K562 (cell line): Measurements from ENCODE around the gene ERCC6. TPM values are rescaled to one million over a fixed set of nuclear protein-coding genes. Genes with fewer than 3 reads are reported as not detected.

Source experiments
- ATAC-seq: fragments of 200-7000 bp; cut with Tn5 transposase; 3 replicates; pipeline ENCODE4 v1.9.1; 2020; ENCODE audit warnings: moderate library complexity
- BruUV-seq: library from RNA; stranded (reverse); fragments of 400-500 nt; replicated peaks from 2 replicates; lab custom pipeline; 2021; lab: Mats Ljungman, UMichigan
- CTCF ChIA-PET: fragments of 300-600 bp; formaldehyde crosslinking; extraction: SDS; loops from one replicate; lab custom pipeline; 2021; ENCODE audit warnings: low intra/inter-chr PET ratio; lab: Yijun Ruan, JAX
- POLR2A ChIA-PET: fragments of 300-600, 350-650 bp; sonication (Branson Sonifier 250); formaldehyde crosslinking; extraction: SDS; loops from one replicate; lab custom pipeline; 2021; ENCODE audit warnings: antibody characterized with exemption, inconsistent platforms; lab: Yijun Ruan, JAX
- DNase-seq, 4 experiments: peaks; one replicate each; pipeline versions ENCODE4 v3.0.0 to v3.0.0-alpha.2; 2011 to 2018; ENCODE audit warnings: low spot score in 3 of 4, mixed read lengths in 3 of 4; ENCODE audit errors: extremely low read depth in 1 of 4
- FAIRE-seq: peaks from 2 replicates; lab custom pipeline; 2011; peaks lifted over from hg19 to GRCh38; lab: Jason Lieb, UNC
- H2AFZ ChIP-seq: 2 replicates; pipeline ENCODE4 v1.6.0; 2011; ENCODE audit warnings: low read depth, low read length, control low read depth, inconsistent platforms
- H3K27ac ChIP-seq: fragments of 200-600 bp; 3 replicates; pipeline ENCODE4 v1.8.0; 2011; ENCODE audit warnings: low read depth, mild to moderate bottlenecking, control low read depth, inconsistent platforms, low read length, moderate library complexity, mixed read lengths; ENCODE audit errors: extremely low read depth
- H3K27me3 ChIP-seq, 2 experiments: fragments of 300-600 bp in 1 of 2; 2 replicates in 1 of 2; 3 replicates in 1 of 2; pipeline versions ENCODE4 v1.6.0 to v1.8.0; 2011; ENCODE audit warnings: inconsistent platforms in 2 of 2, low read length in 2 of 2, mild to moderate bottlenecking in 1 of 2, mixed read lengths in 1 of 2, moderate library complexity in 1 of 2; ENCODE audit not compliant: control insufficient read depth in 2 of 2, insufficient read depth in 2 of 2
- H3K36me3 ChIP-seq: fragments of 300-600 bp; 3 replicates; pipeline ENCODE4 v1.8.0; 2011; ENCODE audit warnings: mild to moderate bottlenecking, low read length, inconsistent platforms; ENCODE audit not compliant: control insufficient read depth, insufficient read depth
- H3K4me1 ChIP-seq, 2 experiments: fragments of 200-600 bp in 1 of 2; replicated peaks in 1 of 2; 2 replicates in 1 of 2; 3 replicates in 1 of 2; pipeline versions ENCODE4 v1.5.1 to v1.8.0; 2011; ENCODE audit warnings: inconsistent platforms in 2 of 2, low read length in 2 of 2, mild to moderate bottlenecking in 1 of 2, mixed read lengths in 1 of 2, moderate library complexity in 1 of 2; ENCODE audit not compliant: control insufficient read depth in 2 of 2, insufficient read depth in 2 of 2
- H3K4me2 ChIP-seq: 2 replicates; pipeline ENCODE4 v1.6.1; 2011; ENCODE audit warnings: low read length, control low read depth, inconsistent platforms, mixed read lengths; ENCODE audit not compliant: insufficient read depth
- H3K4me3 ChIP-seq: fragments of 200-600 bp; sonication (generic), shearing (Covaris generic); 2 replicates; pipeline ENCODE4 v1.5.1; 2016; ENCODE audit warnings: control low read depth, inconsistent platforms
- H3K79me2 ChIP-seq: fragments of 200-600 bp; 3 replicates; pipeline ENCODE4 v1.8.0; 2011; ENCODE audit warnings: low read length, inconsistent platforms; ENCODE audit not compliant: control insufficient read depth, insufficient read depth
- H3K9ac ChIP-seq, 2 experiments: 2 replicates each; pipeline versions ENCODE4 v1.6.0 to v1.6.1; 2011; ENCODE audit warnings: low read depth in 2 of 2, low read length in 2 of 2, control low read depth in 1 of 2, inconsistent platforms in 1 of 2, mild to moderate bottlenecking in 1 of 2, mixed read lengths in 1 of 2; ENCODE audit not compliant: insufficient read depth in 1 of 2
- H3K9me1 ChIP-seq: one replicate; pipeline ENCODE4 v1.6.0; 2011; ENCODE audit warnings: inconsistent platforms, mild to moderate bottlenecking, low read length, moderate library complexity; ENCODE audit not compliant: control insufficient read depth, insufficient read depth
- H3K9me3 ChIP-seq: replicated peaks from 2 replicates; pipeline ENCODE4 v1.5.1; 2011; ENCODE audit warnings: low read depth, low read length, inconsistent platforms; ENCODE audit not compliant: control insufficient read depth, insufficient read depth
- H4K20me1 ChIP-seq: replicated peaks from 2 replicates; pipeline ENCODE4 v1.6.1; 2011; ENCODE audit warnings: low read length, inconsistent platforms, mixed read lengths; ENCODE audit not compliant: control insufficient read depth, insufficient read depth
- ZNF175 ChIP-seq: fragments of 200-800 bp; sonication (Bioruptor generic); IDR thresholded peaks from 2 replicates; pipeline ENCODE4 v1.6.1; 2016; ENCODE audit warnings: low read depth, mild to moderate bottlenecking, missing genetic modification characterization, missing compliant biosample characterization
- ZNF239 ChIP-seq: fragments of 250-450 bp; sonication (Bioruptor Pico); IDR thresholded peaks from 2 replicates; pipeline ENCODE4 v1.4.0; 2020; ENCODE audit warnings: mild to moderate bottlenecking
- ZNF347 ChIP-seq: fragments of 450-650 bp; formaldehyde crosslinking; IDR thresholded peaks from 2 replicates; pipeline ENCODE4 v1.4.0; 2020; ENCODE audit warnings: low read depth, mild to moderate bottlenecking, moderate library complexity
- ZNF668 ChIP-seq: fragments of 250-450 bp; sonication (Bioruptor Pico); IDR thresholded peaks from 2 replicates; pipeline ENCODE4 v1.8.0; 2022; ENCODE audit warnings: mild to moderate bottlenecking, inconsistent platforms
- WGBS: fragments of 100-300 bp; shearing (Covaris generic); methylation state at CpG from one replicate; pipeline ENCODE4 v1.1.6; 2016; ENCODE audit warnings: low coverage, mixed read lengths; ENCODE audit not compliant: insufficient coverage; ENCODE audit errors: missing lambda C conversion rate; 5-methylcytosine and 5-hydroxymethylcytosine counted together
- in situ Hi-C: fragments of 300-500 bp; cut with MboI; formaldehyde crosslinking; loops from 4 replicates; pipeline ENCODE4 v1.15.0; 2018; ENCODE audit warnings: inconsistent platforms, mixed read lengths
- intact Hi-C: fragments of 100-400 bp; cut with micrococcal nuclease; formaldehyde crosslinking; loops from 2 replicates; pipeline ENCODE4 v1.14.2; 2022
- polyA plus RNA-seq, 8 experiments: library from polyadenylated mRNA; depleted of rRNA in 4 of 8; stranded (reverse) in 5 of 8; unstranded in 3 of 8; fragments of >200 nt; fragmentation: Nextera tagmentation in 2 of 8; fragmentation: Illumina TruSeq in 1 of 8; extraction: Ambion mirVana in 2 of 8; extraction: Trizol in 1 of 8; gene quantifications; 2 replicates each; pipeline versions ENCODE4 v1.2.1 to v1.2.3, GENCODE V29; 2011 to 2014; ENCODE audit warnings: inconsistent platforms in 1 of 8, missing spikeins in 1 of 8
- total RNA-seq, 7 experiments: library from RNA; depleted of rRNA in 6 of 7; stranded (reverse); fragments of >200 nt in 6 of 7; fragmentation: Illumina TruSeq in 2 of 7; extraction: Trizol in 2 of 7; gene quantifications; 2 replicates each; pipeline versions ENCODE4 v1.2.1 to v1.2.3, GENCODE V29; 2011 to 2021; ENCODE audit warnings: low replicate concordance in 1 of 7
- TF ChIP-seq, protein P1 (sequence below), 2 experiments: fragments of 450-650 bp in 1 of 2; sonication (generic) in 1 of 2; formaldehyde crosslinking in 1 of 2; IDR thresholded peaks; 2 replicates each; pipeline versions ENCODE4 v1.7.1 to v1.9.0; 2016 to 2022; ENCODE audit warnings: inconsistent platforms in 1 of 2, mild to moderate bottlenecking in 1 of 2, missing genetic modification reagents in 1 of 2
- TF ChIP-seq, protein P2 (sequence below): fragments of 450-650 bp; IDR thresholded peaks from 2 replicates; pipeline ENCODE4 v1.6.1; 2017; ENCODE audit warnings: mild to moderate bottlenecking, moderate library complexity
- TF ChIP-seq, protein P3 (sequence below): IDR thresholded peaks from 2 replicates; pipeline ENCODE4 v1.6.1; 2011; ENCODE audit warnings: borderline replicate concordance, low read depth, mild to moderate bottlenecking, moderate library complexity, low read length; ENCODE audit not compliant: insufficient read depth, poor library complexity, severe bottlenecking

ERCC6 gene
- total and polyA plus RNA-seq, 9 of the 15 experiments (the other 6 are each of a cell fraction or from before 2014, with no cell fraction given), result 7.8 to 17.7 (median 11.8) TPM

DNA sequence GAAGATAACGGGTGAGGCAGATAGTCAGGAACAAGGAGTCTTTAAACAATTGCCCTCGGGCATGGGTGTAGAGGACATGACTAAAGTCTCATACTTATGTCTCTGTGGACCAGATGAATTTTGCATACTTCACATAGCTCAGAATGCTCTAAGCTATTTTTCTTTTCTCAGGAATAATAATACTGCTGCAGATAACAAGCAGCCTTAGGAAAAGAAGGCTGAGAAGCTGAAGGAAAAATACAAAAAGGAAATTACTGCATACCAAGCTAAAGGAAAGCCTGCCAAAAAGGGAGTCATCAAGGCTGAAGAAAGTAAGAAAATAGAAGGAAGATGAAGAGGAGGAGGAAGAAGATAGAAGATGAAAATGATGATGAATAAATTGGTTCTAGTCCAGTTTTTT lies 13.4 kb upstream of the ERCC6 start:
- no peaks in the 10 kb centered on the region for H3K9me1 ChIP-seq
- no peak overlapping the region for H3K9ac ChIP-seq
- no peaks in the 10 kb centered on the region for H3K36me3 ChIP-seq
- ATAC-seq (no peak), FAIRE-seq (no peak), DNase-seq (no peak)
- POLR2A ChIA-PET, result interaction anchor here (0.6 kb wide), 1 partner anchor 12 kb away, joined by 3 read pairs; no protein-coding TSS in a partner anchor
- 4% methylated on average over 2 of the region's 2 CpGs for WGBS
- no peaks in the 10 kb centered on the region for H3K9me3 ChIP-seq
- H3K27ac ChIP-seq, result no peak overlapping the region
- H4K20me1 ChIP-seq, result no peaks in the 10 kb centered on the region
- in situ Hi-C loops, result no loop called here
- no TSS peak for BruUV-seq
- H3K79me2 ChIP-seq, result no peaks in the 10 kb centered on the region
- no peaks in the 10 kb centered on the region for H3K4me1 ChIP-seq
- H3K4me2 ChIP-seq, result no peak overlapping the region
- CTCF ChIA-PET, result no interaction called here
- H2AFZ ChIP-seq, result no peak overlapping the region
- no peak overlapping the region for H3K4me3 ChIP-seq
- intact Hi-C loops, result no loop called here
- no peaks in the 10 kb centered on the region; a peak in 1 of 5 replicates for H3K27me3 ChIP-seq
- TF ChIP-seq ZNF239 (CRISPR knock-in tag) (no peak), ZNF668 (CRISPR knock-in tag) (no peak), ZNF347 (CRISPR knock-in tag) (no peak), ZNF175 (CRISPR knock-in tag) (no peak)
- TF ChIP-seq, protein P1, sequence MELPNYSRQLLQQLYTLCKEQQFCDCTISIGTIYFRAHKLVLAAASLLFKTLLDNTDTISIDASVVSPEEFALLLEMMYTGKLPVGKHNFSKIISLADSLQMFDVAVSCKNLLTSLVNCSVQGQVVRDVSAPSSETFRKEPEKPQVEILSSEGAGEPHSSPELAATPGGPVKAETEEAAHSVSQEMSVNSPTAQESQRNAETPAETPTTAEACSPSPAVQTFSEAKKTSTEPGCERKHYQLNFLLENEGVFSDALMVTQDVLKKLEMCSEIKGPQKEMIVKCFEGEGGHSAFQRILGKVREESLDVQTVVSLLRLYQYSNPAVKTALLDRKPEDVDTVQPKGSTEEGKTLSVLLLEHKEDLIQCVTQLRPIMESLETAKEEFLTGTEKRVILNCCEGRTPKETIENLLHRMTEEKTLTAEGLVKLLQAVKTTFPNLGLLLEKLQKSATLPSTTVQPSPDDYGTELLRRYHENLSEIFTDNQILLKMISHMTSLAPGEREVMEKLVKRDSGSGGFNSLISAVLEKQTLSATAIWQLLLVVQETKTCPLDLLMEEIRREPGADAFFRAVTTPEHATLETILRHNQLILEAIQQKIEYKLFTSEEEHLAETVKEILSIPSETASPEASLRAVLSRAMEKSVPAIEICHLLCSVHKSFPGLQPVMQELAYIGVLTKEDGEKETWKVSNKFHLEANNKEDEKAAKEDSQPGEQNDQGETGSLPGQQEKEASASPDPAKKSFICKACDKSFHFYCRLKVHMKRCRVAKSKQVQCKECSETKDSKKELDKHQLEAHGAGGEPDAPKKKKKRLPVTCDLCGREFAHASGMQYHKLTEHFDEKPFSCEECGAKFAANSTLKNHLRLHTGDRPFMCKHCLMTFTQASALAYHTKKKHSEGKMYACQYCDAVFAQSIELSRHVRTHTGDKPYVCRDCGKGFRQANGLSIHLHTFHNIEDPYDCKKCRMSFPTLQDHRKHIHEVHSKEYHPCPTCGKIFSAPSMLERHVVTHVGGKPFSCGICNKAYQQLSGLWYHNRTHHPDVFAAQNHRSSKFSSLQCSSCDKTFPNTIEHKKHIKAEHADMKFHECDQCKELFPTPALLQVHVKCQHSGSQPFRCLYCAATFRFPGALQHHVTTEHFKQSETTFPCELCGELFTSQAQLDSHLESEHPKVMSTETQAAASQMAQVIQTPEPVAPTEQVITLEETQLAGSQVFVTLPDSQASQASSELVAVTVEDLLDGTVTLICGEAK (IDR thresholded peaks at IDR 0.05), result no peak
- TF ChIP-seq, protein P1 (CRISPR knock-in tag; IDR thresholded peaks at IDR 0.05), result no peak
- TF ChIP-seq, protein P2, sequence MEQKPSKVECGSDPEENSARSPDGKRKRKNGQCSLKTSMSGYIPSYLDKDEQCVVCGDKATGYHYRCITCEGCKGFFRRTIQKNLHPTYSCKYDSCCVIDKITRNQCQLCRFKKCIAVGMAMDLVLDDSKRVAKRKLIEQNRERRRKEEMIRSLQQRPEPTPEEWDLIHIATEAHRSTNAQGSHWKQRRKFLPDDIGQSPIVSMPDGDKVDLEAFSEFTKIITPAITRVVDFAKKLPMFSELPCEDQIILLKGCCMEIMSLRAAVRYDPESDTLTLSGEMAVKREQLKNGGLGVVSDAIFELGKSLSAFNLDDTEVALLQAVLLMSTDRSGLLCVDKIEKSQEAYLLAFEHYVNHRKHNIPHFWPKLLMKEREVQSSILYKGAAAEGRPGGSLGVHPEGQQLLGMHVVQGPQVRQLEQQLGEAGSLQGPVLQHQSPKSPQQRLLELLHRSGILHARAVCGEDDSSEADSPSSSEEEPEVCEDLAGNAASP, result no peak
- TF ChIP-seq, protein P3, sequence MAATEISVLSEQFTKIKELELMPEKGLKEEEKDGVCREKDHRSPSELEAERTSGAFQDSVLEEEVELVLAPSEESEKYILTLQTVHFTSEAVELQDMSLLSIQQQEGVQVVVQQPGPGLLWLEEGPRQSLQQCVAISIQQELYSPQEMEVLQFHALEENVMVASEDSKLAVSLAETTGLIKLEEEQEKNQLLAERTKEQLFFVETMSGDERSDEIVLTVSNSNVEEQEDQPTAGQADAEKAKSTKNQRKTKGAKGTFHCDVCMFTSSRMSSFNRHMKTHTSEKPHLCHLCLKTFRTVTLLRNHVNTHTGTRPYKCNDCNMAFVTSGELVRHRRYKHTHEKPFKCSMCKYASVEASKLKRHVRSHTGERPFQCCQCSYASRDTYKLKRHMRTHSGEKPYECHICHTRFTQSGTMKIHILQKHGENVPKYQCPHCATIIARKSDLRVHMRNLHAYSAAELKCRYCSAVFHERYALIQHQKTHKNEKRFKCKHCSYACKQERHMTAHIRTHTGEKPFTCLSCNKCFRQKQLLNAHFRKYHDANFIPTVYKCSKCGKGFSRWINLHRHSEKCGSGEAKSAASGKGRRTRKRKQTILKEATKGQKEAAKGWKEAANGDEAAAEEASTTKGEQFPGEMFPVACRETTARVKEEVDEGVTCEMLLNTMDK, result no peak
